GM23248 (cell line): ENCODE data around the gene CAPS. TPM values are rescaled to one million over a fixed set of nuclear protein-coding genes. Genes with fewer than 3 reads are reported as not detected.

Source experiments
- DNase-seq: peaks from one replicate; pipeline ENCODE4 v3.0.0-alpha.2; 2015
- H2AFZ ChIP-seq: fragments of 200-600 bp; sonication (generic); 2 replicates; pipeline ENCODE4 v1.6.1; 2016; ENCODE audit warnings: antibody characterized with exemption
- H3F3A ChIP-seq: fragments of 200-600 bp; sonication (generic); 2 replicates; pipeline ENCODE4 v1.6.1; 2016; ENCODE audit warnings: mild to moderate bottlenecking, antibody characterized with exemption, mixed run types; ENCODE audit not compliant: insufficient read depth
- H3K27ac ChIP-seq: fragments of 200-600 bp; sonication (generic); 2 replicates; pipeline ENCODE4 v1.5.1; 2016; ENCODE audit warnings: mild to moderate bottlenecking
- H3K27me3 ChIP-seq: fragments of 200-600 bp; sonication (generic); replicated peaks from 2 replicates; pipeline ENCODE4 v1.6.1; 2016; ENCODE audit warnings: mild to moderate bottlenecking; ENCODE audit not compliant: insufficient read depth
- H3K36me3 ChIP-seq: fragments of 200-600 bp; sonication (generic); 2 replicates; pipeline ENCODE4 v1.6.1; 2016; ENCODE audit warnings: low read depth, mild to moderate bottlenecking
- H3K4me1 ChIP-seq: fragments of 200-600 bp; sonication (generic); 2 replicates; pipeline ENCODE4 v1.6.1; 2016; ENCODE audit warnings: mild to moderate bottlenecking; ENCODE audit not compliant: insufficient read depth
- H3K4me2 ChIP-seq: fragments of 200-600 bp; sonication (generic); one replicate; pipeline ENCODE4 v1.6.1; 2016; ENCODE audit warnings: mild to moderate bottlenecking; ENCODE audit not compliant: unreplicated experiment
- H3K4me3 ChIP-seq: fragments of 200-600 bp; sonication (generic); 2 replicates; pipeline ENCODE4 v1.5.1; 2016; ENCODE audit warnings: mild to moderate bottlenecking
- H3K79me2 ChIP-seq: fragments of 200-600 bp; sonication (generic); 2 replicates; pipeline ENCODE4 v1.6.1; 2016; ENCODE audit warnings: mild to moderate bottlenecking; ENCODE audit not compliant: insufficient read depth
- H3K9ac ChIP-seq: fragments of 200-600 bp; sonication (generic); 2 replicates; pipeline ENCODE4 v1.6.1; 2016; ENCODE audit warnings: mild to moderate bottlenecking
- H3K9me2 ChIP-seq: fragments of 200-600 bp; sonication (generic); 2 replicates; pipeline ENCODE4 v1.6.1; 2016; ENCODE audit warnings: mixed run types, mild to moderate bottlenecking, moderate library complexity; ENCODE audit not compliant: insufficient read depth
- H3K9me3 ChIP-seq: fragments of 200-600 bp; sonication (generic); one replicate; pipeline ENCODE4 v1.6.1; 2017; ENCODE audit warnings: low read depth
- H4K20me1 ChIP-seq: fragments of 200-600 bp; sonication (generic); 2 replicates; pipeline ENCODE4 v1.6.0; 2016; ENCODE audit not compliant: insufficient read depth
- EZH2 ChIP-seq: fragments of 200-600 bp; sonication (generic); IDR thresholded peaks from 2 replicates; pipeline ENCODE4 v1.6.1; 2018; ENCODE audit warnings: antibody characterized with exemption, mild to moderate bottlenecking; ENCODE audit not compliant: insufficient read depth, poor library complexity, severe bottlenecking
- EZH2phosphoT487 ChIP-seq: fragments of 200-600 bp; sonication (generic); IDR thresholded peaks from 2 replicates; pipeline ENCODE4 v1.6.1; 2018; ENCODE audit warnings: antibody characterized with exemption, moderate library complexity, mild to moderate bottlenecking, low read depth; ENCODE audit not compliant: insufficient read depth
- WGBS, 2 experiments: methylation state at CpG; one replicate each; pipeline ENCODE4 v1.1.6; 2015 to 2017; ENCODE audit warnings: low lambda C conversion rate in 2 of 2, low coverage in 1 of 2; ENCODE audit errors: missing lambda C conversion rate in 2 of 2; 5-methylcytosine and 5-hydroxymethylcytosine counted together
- in situ Hi-C: fragments of 300-500 bp; cut with MboI; formaldehyde crosslinking; loops from 2 replicates; pipeline ENCODE4 v1.15.0; 2020
- polyA plus RNA-seq: library from polyadenylated mRNA; unstranded; fragments of >200 nt; fragmentation: Nextera tagmentation; extraction: Ambion mirVana; gene quantifications from 2 replicates; pipeline ENCODE4 v1.2.1, GENCODE V29; 2016
- total RNA-seq: library from RNA; depleted of rRNA; stranded (reverse); fragments of >200 nt; shearing (Covaris generic); gene quantifications from 2 replicates; pipeline ENCODE4 v1.2.3, GENCODE V29; 2014

The CAPS gene
- total and polyA plus RNA-seq, 2 experiments from 2014 or later: 6.7 to 16.1 TPM

DNA sequence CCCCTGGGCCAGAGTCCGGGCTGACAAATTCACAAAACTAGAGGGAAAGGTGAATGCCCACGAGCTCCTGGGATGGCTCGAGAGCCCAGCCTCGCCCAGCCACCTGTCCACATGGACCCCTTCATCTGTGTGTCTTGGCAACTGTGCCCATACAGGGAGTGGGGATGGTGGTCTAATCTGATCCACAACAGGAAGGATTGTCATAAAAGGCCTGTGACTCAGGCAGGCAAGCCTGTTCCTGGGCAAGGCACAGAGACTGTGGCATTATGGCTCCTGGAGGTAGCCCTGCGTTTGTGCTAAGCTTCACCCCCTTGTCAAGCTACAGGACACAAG is 20.0 kb downstream of the CAPS start:
- Histone ChIP-seq H3K4me3 (no peak overlapping the region), H3K79me2 (peaks cover 49% of the 10 kb centered on the region), H3K36me3 (peaks cover 8% of the 10 kb centered on the region; the same call in 1 of the 2 replicates), H3K27ac (peak overlapping the region; percentile 93), H3K9me3 (no peaks in the 10 kb centered on the region), H3F3A (peaks cover 32% of the 10 kb centered on the region), H2AFZ (no peak overlapping the region), H3K9me2 (no peaks in the 10 kb centered on the region), H3K4me2 (peak overlapping the region; percentile 81), H3K9ac (peak overlapping the region; percentile 76), H3K4me1 (peaks cover 26% of the 10 kb centered on the region), H4K20me1 (no peaks in the 10 kb centered on the region), H3K27me3 (no peaks in the 10 kb centered on the region)
- WGBS, 2 experiments: 77 to 85% methylated on average over 5 of the region's 5 CpGs
- TF ChIP-seq EZH2 (no peak), EZH2phosphoT487 (no peak)
- peak; percentile 49 for DNase-seq
- in situ Hi-C loops: no loop called here

- DNase-seq: peak; percentile 92
- H3K4me2 ChIP-seq: peak overlapping the region; percentile 81
- peak overlapping the region; percentile 93 for H3K27ac ChIP-seq
- H3K9me3 ChIP-seq: no peaks in the 10 kb centered on the region
- in situ Hi-C loops: no loop called here
- H3F3A ChIP-seq: peaks cover 32% of the 10 kb centered on the region
- peaks cover 1% of the 10 kb centered on the region; the same call in 1 of the 2 replicates for H3K36me3 ChIP-seq
- H2AFZ ChIP-seq: no peak overlapping the region
- 7 to 10% methylated on average over 16 of the region's 16 CpGs for WGBS, 2 experiments
- no peaks in the 10 kb centered on the region for H4K20me1 ChIP-seq
- no peak for TF ChIP-seq EZH2
- TF ChIP-seq EZH2phosphoT487: no peak
- H3K9ac ChIP-seq: peak overlapping the region; percentile 76
- peak overlapping the region; percentile 40 for H3K4me3 ChIP-seq
- H3K27me3 ChIP-seq: no peaks in the 10 kb centered on the region
- H3K79me2 ChIP-seq: peaks cover 49% of the 10 kb centered on the region
- no peaks in the 10 kb centered on the region for H3K9me2 ChIP-seq
- H3K4me1 ChIP-seq: peaks cover 26% of the 10 kb centered on the region
Observed at GRCh38 chr19:5934774-5935472, 20.9 kb downstream of the CAPS start.

DNA sequence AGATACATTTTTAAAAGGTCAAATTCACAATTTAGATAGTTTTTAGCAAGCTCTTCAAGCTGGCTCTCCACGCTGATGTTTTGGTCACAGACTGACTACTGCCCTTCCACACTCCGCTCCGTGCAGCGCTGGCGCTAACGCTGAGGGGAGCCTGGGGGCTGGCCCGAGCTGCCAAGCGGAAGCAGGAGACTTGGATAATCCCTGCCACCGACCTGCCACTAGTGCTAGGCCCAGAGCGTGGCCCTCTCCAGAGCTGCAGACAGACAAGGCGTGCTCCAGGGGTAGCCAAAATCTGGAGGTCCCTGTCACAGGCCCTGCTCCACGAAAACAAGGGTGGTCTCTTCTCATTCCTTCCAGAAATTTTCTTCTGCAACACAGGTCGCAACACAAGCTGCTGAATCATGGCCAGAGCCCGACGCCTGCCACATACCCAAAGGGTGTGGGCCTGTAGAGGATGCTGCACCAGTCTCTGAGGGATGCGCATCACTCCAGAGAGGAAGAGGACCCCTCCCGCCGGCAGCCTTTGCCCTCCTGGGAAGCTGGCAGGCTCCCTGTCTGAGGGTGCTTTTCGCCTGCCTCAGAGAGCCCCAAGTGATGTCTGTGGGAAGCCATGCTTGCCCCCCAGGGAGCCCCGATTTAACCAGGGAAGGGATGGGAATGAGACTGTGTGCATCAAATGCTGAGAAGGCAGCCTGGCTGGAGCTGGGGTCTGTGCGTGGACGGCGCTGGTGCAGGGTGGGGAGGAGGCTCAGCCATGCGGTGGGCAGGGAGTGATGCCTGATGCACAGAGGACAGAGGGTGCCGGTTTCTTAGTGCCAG is 21.6 kb downstream of the CAPS start:
- H4K20me1 ChIP-seq: no peaks in the 10 kb centered on the region
- H3F3A ChIP-seq: peaks cover 32% of the 10 kb centered on the region
- no peaks in the 10 kb centered on the region for H3K9me3 ChIP-seq
- TF ChIP-seq EZH2 (no peak), EZH2phosphoT487 (no peak)
- peak; percentile 69 for DNase-seq
- H3K4me3 ChIP-seq: peak overlapping the region; percentile 40; the same call in 1 of the 2 replicates
- no peaks in the 10 kb centered on the region for H3K36me3 ChIP-seq
- in situ Hi-C loops: no loop called here
- H3K4me1 ChIP-seq: peaks cover 26% of the 10 kb centered on the region
- no peaks in the 10 kb centered on the region for H3K9me2 ChIP-seq
- 42 to 44% methylated on average over 25 of the region's 25 CpGs for WGBS, 2 experiments
- peak overlapping the region; percentile 76 for H3K9ac ChIP-seq
- peak overlapping the region; percentile 81 for H3K4me2 ChIP-seq
- H3K27me3 ChIP-seq: no peaks in the 10 kb centered on the region
- H3K27ac ChIP-seq: peak overlapping the region; percentile 93
- peaks cover 55% of the 10 kb centered on the region for H3K79me2 ChIP-seq
- no peak overlapping the region for H2AFZ ChIP-seq

GRCh38 chr19:5936292-5936592 is 22.2 kb downstream of the CAPS start:
- Histone ChIP-seq H3K27ac (peak overlapping the region; percentile 93), H3K4me1 (peaks cover 26% of the 10 kb centered on the region), H3K4me2 (no peak overlapping the region), H3K9me3 (no peaks in the 10 kb centered on the region), H4K20me1 (no peaks in the 10 kb centered on the region), H2AFZ (no peak overlapping the region), H3F3A (peaks cover 32% of the 10 kb centered on the region), H3K27me3 (no peaks in the 10 kb centered on the region), H3K36me3 (no peaks in the 10 kb centered on the region), H3K9me2 (no peaks in the 10 kb centered on the region), H3K9ac (peak overlapping the region; percentile 76), H3K79me2 (peaks cover 61% of the 10 kb centered on the region), H3K4me3 (no peak overlapping the region)
- no peak for TF ChIP-seq EZH2phosphoT487
- TF ChIP-seq EZH2: no peak
- in situ Hi-C loops: no loop called here
- DNase-seq: no peak
- WGBS, 2 experiments: 93 to 98% methylated on average over 9 of the region's 9 CpGs
